CD14-positive monocyte (primary cell): ENCODE data around the gene SLC4A3. TPM values are rescaled to one million over a fixed set of nuclear protein-coding genes. Genes with fewer than 3 reads are reported as not detected.

Source experiments
- DNase-seq, 3 donors: peaks; one replicate each; pipeline ENCODE4 v3.0.0-alpha.2; 2011 to 2022
- H2AFZ ChIP-seq: 2 replicates; pipeline ENCODE4 v1.6.0; 2012; ENCODE audit warnings: mild to moderate bottlenecking, low read depth, low read length, inconsistent platforms; ENCODE audit not compliant: insufficient read depth, poor library complexity, severe bottlenecking
- H3K27ac ChIP-seq, 2 donors: 1 replicate in 1 of 2; 2 replicates in 1 of 2; pipeline ENCODE4 v1.5.1; 2012 to 2013; ENCODE audit warnings: low read length in 2 of 2, control low read depth in 1 of 2, inconsistent platforms in 1 of 2, low read depth in 1 of 2, mild to moderate bottlenecking in 1 of 2
- H3K27me3 ChIP-seq, 2 donors: one replicate each; pipeline versions ENCODE4 v1.6.0 to v1.6.1; 2011 to 2013; ENCODE audit warnings: low read length in 2 of 2; ENCODE audit not compliant: control insufficient read depth in 2 of 2, insufficient read depth in 2 of 2
- H3K36me3 ChIP-seq, 2 donors: replicated peaks in 1 of 2; 1 replicate in 1 of 2; 2 replicates in 1 of 2; pipeline versions ENCODE4 v1.5.1 to v1.6.1; 2012 to 2013; ENCODE audit warnings: low read length in 2 of 2, control low read depth in 1 of 2, inconsistent platforms in 1 of 2, mild to moderate bottlenecking in 1 of 2; ENCODE audit not compliant: insufficient read depth in 2 of 2, control insufficient read depth in 1 of 2
- H3K4me1 ChIP-seq, 2 donors: 1 replicate in 1 of 2; 2 replicates in 1 of 2; pipeline versions ENCODE4 v1.5.1 to v1.6.1; 2012 to 2013; ENCODE audit warnings: low read length in 2 of 2, control low read depth in 1 of 2, inconsistent platforms in 1 of 2, mild to moderate bottlenecking in 1 of 2, moderate library complexity in 1 of 2; ENCODE audit not compliant: insufficient read depth in 2 of 2, control insufficient read depth in 1 of 2
- H3K4me2 ChIP-seq: replicated peaks from 2 replicates; pipeline ENCODE3; 2012; ENCODE audit warnings: low read length, moderate library complexity, mild to moderate bottlenecking; ENCODE audit not compliant: poor library complexity, severe bottlenecking; ENCODE audit errors: extremely low read depth
- H3K4me3 ChIP-seq, 3 experiments: fragments of 200-600 bp in 1 of 3; sonication (generic) in 1 of 3; replicated peaks in 1 of 3; 1 replicate in 2 of 3; 2 replicates in 1 of 3; pipeline ENCODE4 v1.5.1; 2011 to 2013; ENCODE audit warnings: low read length in 3 of 3, mild to moderate bottlenecking in 3 of 3, control low read depth in 2 of 3, low read depth in 2 of 3, inconsistent platforms in 1 of 3, moderate library complexity in 1 of 3
- H3K79me2 ChIP-seq: 2 replicates; pipeline ENCODE4 v1.6.0; 2012; ENCODE audit warnings: mild to moderate bottlenecking, control low read depth, inconsistent platforms, low read length, moderate library complexity; ENCODE audit not compliant: insufficient read depth
- H3K9ac ChIP-seq: 2 replicates; pipeline ENCODE4 v1.6.0; 2017; ENCODE audit warnings: low read length, mild to moderate bottlenecking; ENCODE audit not compliant: insufficient read depth, poor library complexity, severe bottlenecking
- H3K9me3 ChIP-seq, 2 donors: replicated peaks in 1 of 2; 1 replicate in 1 of 2; 2 replicates in 1 of 2; pipeline versions ENCODE4 v1.5.1 to v1.6.1; 2012 to 2013; ENCODE audit warnings: low read length in 2 of 2, control low read depth in 1 of 2; ENCODE audit not compliant: control insufficient read depth in 1 of 2, insufficient read depth in 1 of 2
- H4K20me1 ChIP-seq: 2 replicates; pipeline ENCODE4 v1.6.0; 2012; ENCODE audit warnings: mild to moderate bottlenecking, low read length, control low read depth, moderate library complexity; ENCODE audit not compliant: insufficient read depth
- H3K27ac Mint-ChIP-seq, 7 donors: one replicate each; pipeline ENCODE4 v1.8.0; 2020; ENCODE audit warnings: mild to moderate bottlenecking in 7 of 7, mixed read lengths in 7 of 7, moderate library complexity in 6 of 7, inconsistent platforms in 2 of 7
- H3K27me3 Mint-ChIP-seq, 3 donors: one replicate each; pipeline ENCODE4 v1.8.0; 2021 to 2022; ENCODE audit warnings: low read depth in 3 of 3, mild to moderate bottlenecking in 3 of 3, mixed read lengths in 3 of 3, moderate library complexity in 3 of 3, inconsistent platforms in 1 of 3
- H3K36me3 Mint-ChIP-seq, 2 donors: one replicate each; pipeline ENCODE4 v1.8.0; 2020; ENCODE audit warnings: mixed read lengths in 2 of 2, inconsistent platforms in 1 of 2, mild to moderate bottlenecking in 1 of 2
- H3K4me1 Mint-ChIP-seq: one replicate; pipeline ENCODE4 v1.8.0; 2020; ENCODE audit warnings: mild to moderate bottlenecking, mixed read lengths
- H3K4me3 Mint-ChIP-seq, 2 donors: one replicate each; pipeline ENCODE4 v1.8.0; 2020; ENCODE audit warnings: mild to moderate bottlenecking in 2 of 2, mixed read lengths in 2 of 2, moderate library complexity in 1 of 2
- H3K9me3 Mint-ChIP-seq, 7 donors: one replicate each; pipeline ENCODE4 v1.8.0; 2020 to 2022; ENCODE audit warnings: mixed read lengths in 7 of 7, mild to moderate bottlenecking in 6 of 7, moderate library complexity in 6 of 7, inconsistent platforms in 2 of 7
- CTCF ChIP-seq: fragments of 200-600 bp; IDR thresholded peaks from one replicate; pipeline ENCODE4 v1.8.0; 2022; ENCODE audit warnings: antibody characterized with exemption, mild to moderate bottlenecking
- WGBS: methylation state at CpG from one replicate; pipeline ENCODE4 v1.1.5; 2013; ENCODE audit warnings: missing lambda C conversion rate; ENCODE audit not compliant: insufficient coverage; 5-methylcytosine and 5-hydroxymethylcytosine counted together
- intact Hi-C, 2 donors: fragments of 100-400 bp; cut with micrococcal nuclease; formaldehyde crosslinking; loops; one replicate each; pipeline versions ENCODE4 v1.15.0 to v1.15.1; 2023
- polyA plus RNA-seq, 3 donors: library from polyadenylated mRNA; depleted of rRNA in 1 of 3; unstranded in 2 of 3; stranded (reverse) in 1 of 3; fragments of 300-500 nt in 2 of 3; fragments of >200 nt in 1 of 3; fragmentation: Illumina TruSeq in 2 of 3; gene quantifications; 1 replicate in 2 of 3; 2 replicates in 1 of 3; pipeline ENCODE4 v1.2.3, GENCODE V29; 2012 to 2021

Gene SLC4A3
- polyA plus RNA-seq, 3 donors = 0.31 TPM; not detected in 2

GRCh38 chr2:219607931-219608330 lies 19.5 kb upstream of the SLC4A3 start:
- H3K79me2 ChIP-seq = no peaks in the 10 kb centered on the region
- 88% methylated on average over 11 of the region's 15 CpGs for WGBS
- Mint-ChIP-seq H3K27ac (peak overlapping the region in 2 of 7 donors; percentile 60 to 67), H3K4me3 (no peak overlapping the region), H3K36me3 (peaks cover 80 to 88% of the 10 kb centered on the region in 2 donors), H3K4me1 (peaks cover 21% of the 10 kb centered on the region), H3K9me3 (no peaks in the 10 kb centered on the region), H3K27me3 (no peaks in the 10 kb centered on the region)
- H3K4me1 ChIP-seq = peaks cover 18 to 19% of the 10 kb centered on the region in 2 donors
- H3K27ac ChIP-seq = no peak overlapping the region
- no peak for DNase-seq
- no peak overlapping the region for H3K4me3 ChIP-seq
- H3K27me3 ChIP-seq = no peaks in the 10 kb centered on the region
- no peaks in the 10 kb centered on the region for H4K20me1 ChIP-seq
- no peaks in the 10 kb centered on the region for H3K9me3 ChIP-seq
- H3K4me2 ChIP-seq = no peak overlapping the region
- no peak overlapping the region for H3K9ac ChIP-seq
- peaks cover 71 to 80% of the 10 kb centered on the region in 2 donors for H3K36me3 ChIP-seq
- TF ChIP-seq CTCF = no peak
- no peak overlapping the region for H2AFZ ChIP-seq
- intact Hi-C loops = loop anchor here in 1 of 2 donors (10.0 kb wide), 1 partner anchor 433 kb away; the partner anchor contains the start of genes CNPPD1, RETREG2 and SLC23A3

GRCh38 chr2:219608399-219608964 lies 18.9 kb upstream of the SLC4A3 start:
- H3K9ac ChIP-seq = no peak overlapping the region
- Mint-ChIP-seq H3K36me3 (peaks cover 80 to 91% of the 10 kb centered on the region in 2 donors), H3K4me1 (peaks cover 17% of the 10 kb centered on the region), H3K27ac (peak overlapping the region in 1 of 7 donors; percentile 67), H3K9me3 (no peaks in the 10 kb centered on the region), H3K27me3 (no peaks in the 10 kb centered on the region), H3K4me3 (no peak overlapping the region)
- TF ChIP-seq CTCF = no peak
- H3K36me3 ChIP-seq = peaks cover 72 to 82% of the 10 kb centered on the region in 2 donors
- no peaks in the 10 kb centered on the region for H3K27me3 ChIP-seq
- H3K4me3 ChIP-seq = no peak overlapping the region
- DNase-seq = no peak
- 83% methylated on average over 13 of the region's 15 CpGs for WGBS
- peaks cover 13 to 14% of the 10 kb centered on the region in 2 donors for H3K4me1 ChIP-seq
- no peaks in the 10 kb centered on the region for H3K79me2 ChIP-seq
- no peaks in the 10 kb centered on the region for H4K20me1 ChIP-seq
- no peaks in the 10 kb centered on the region for H3K9me3 ChIP-seq
- H3K4me2 ChIP-seq = no peak overlapping the region
- intact Hi-C loops = loop anchor here in 1 of 2 donors (10.0 kb wide), 1 partner anchor 434 kb away; the partner anchor contains the start of genes CNPPD1, RETREG2 and SLC23A3
- H3K27ac ChIP-seq = no peak overlapping the region
- H2AFZ ChIP-seq = no peak overlapping the region
